Loucy (cell line): ENCODE results near the gene ZNF350.

Source experiments
- H2AFZ ChIP-seq: fragments of 200-600 bp; sonication (generic); 2 replicates; pipeline ENCODE4 v1.6.0; 2016; ENCODE audit warnings: antibody characterized with exemption, mild to moderate bottlenecking, low read length, moderate library complexity
- H3F3A ChIP-seq: fragments of 200-600 bp; 2 replicates; pipeline ENCODE4 v1.6.0; 2016; ENCODE audit warnings: antibody characterized with exemption, low read depth, mild to moderate bottlenecking
- H3K27me3 ChIP-seq: fragments of 200-600 bp; sonication (generic); 2 replicates; pipeline ENCODE4 v1.6.1; 2014; ENCODE audit warnings: low read length, mild to moderate bottlenecking; ENCODE audit not compliant: insufficient read depth, poor library complexity, severe bottlenecking
- H3K36me3 ChIP-seq: fragments of 200-600 bp; sonication (generic); 2 replicates; pipeline ENCODE4 v1.6.1; 2016; ENCODE audit warnings: low read length; ENCODE audit not compliant: insufficient read depth
- H3K4me1 ChIP-seq: fragments of 200-600 bp; sonication (generic); 2 replicates; pipeline ENCODE4 v1.5.1; 2014; ENCODE audit warnings: low read length, mild to moderate bottlenecking; ENCODE audit not compliant: insufficient read depth, poor library complexity, severe bottlenecking
- H3K4me2 ChIP-seq: fragments of 200-600 bp; sonication (generic); 2 replicates; pipeline ENCODE4 v1.6.0; 2014; ENCODE audit warnings: antibody characterized with exemption, low read length, low read depth, mild to moderate bottlenecking; ENCODE audit not compliant: poor library complexity, severe bottlenecking
- H3K4me3 ChIP-seq: fragments of 200-600 bp; sonication (generic); 2 replicates; pipeline ENCODE4 v1.5.1; 2014; ENCODE audit warnings: low read length, mild to moderate bottlenecking, mixed read lengths; ENCODE audit not compliant: poor library complexity, severe bottlenecking
- H3K79me2 ChIP-seq: fragments of 200-600 bp; sonication (generic); 2 replicates; pipeline ENCODE4 v1.6.1; 2014; ENCODE audit warnings: low read length; ENCODE audit not compliant: insufficient read depth
- H3K9ac ChIP-seq: fragments of 200-600 bp; sonication (generic); 2 replicates; pipeline ENCODE4 v1.6.0; 2014; ENCODE audit warnings: mild to moderate bottlenecking, low read depth, low read length, moderate library complexity; ENCODE audit not compliant: poor library complexity, severe bottlenecking
- H3K9me2 ChIP-seq: fragments of 200-600 bp; sonication (generic); replicated peaks from 2 replicates; pipeline ENCODE4 v1.6.1; 2016; ENCODE audit warnings: low read depth, low read length, mixed read lengths
- H3K9me3 ChIP-seq: fragments of 200-600 bp; sonication (generic); 2 replicates; pipeline ENCODE4 v1.6.1; 2014; ENCODE audit warnings: mild to moderate bottlenecking, antibody characterized with exemption, low read length, low read depth; ENCODE audit not compliant: insufficient read depth
- H4K20me1 ChIP-seq: fragments of 200-600 bp; sonication (generic); 2 replicates; pipeline ENCODE4 v1.6.0; 2014; ENCODE audit warnings: antibody characterized with exemption, low read length, mild to moderate bottlenecking; ENCODE audit not compliant: insufficient read depth, poor library complexity, severe bottlenecking
- EZH2phosphoT487 ChIP-seq: fragments of 200-600 bp; IDR thresholded peaks from 2 replicates; pipeline ENCODE4 v1.6.1; 2018; ENCODE audit warnings: antibody characterized with exemption, mild to moderate bottlenecking, moderate library complexity, borderline replicate concordance
- TF ChIP-seq, protein P1 (sequence below): fragments of 200-600 bp; sonication (generic); conservative IDR thresholded peaks from 2 replicates; pipeline ENCODE4 v1.5.1; 2014; ENCODE audit warnings: mild to moderate bottlenecking, antibody characterized with exemption, low read length

Gene ZNF350

DNA sequence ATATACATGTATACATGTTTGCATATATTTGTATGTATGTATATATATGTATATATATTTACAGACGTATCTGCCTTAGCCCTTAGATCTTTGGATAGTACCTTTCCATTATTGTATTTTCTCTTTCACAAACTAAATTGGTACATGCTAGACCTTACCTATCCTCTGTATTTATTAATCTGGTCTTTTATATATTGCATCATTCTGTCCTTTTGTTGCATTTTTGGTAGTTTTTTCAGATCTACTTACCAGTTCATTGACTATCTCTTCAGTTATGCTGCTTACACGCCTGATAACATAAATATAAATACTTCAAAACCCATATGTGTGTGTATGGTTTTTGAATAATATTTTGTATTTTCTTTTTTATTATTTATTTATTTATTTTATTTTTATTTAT is 47.7 kb downstream of the ZNF350 start:
- peaks cover 72% of the 10 kb centered on the region for H3K36me3 ChIP-seq
- H3K79me2 ChIP-seq: no peaks in the 10 kb centered on the region
- H3K9me3 ChIP-seq: peaks cover 11% of the 10 kb centered on the region; the same call in 1 of the 2 replicates
- no peaks in the 10 kb centered on the region for H4K20me1 ChIP-seq
- H3K9ac ChIP-seq: no peak overlapping the region
- no peak overlapping the region for H3K4me3 ChIP-seq
- no peak overlapping the region for H3K4me2 ChIP-seq
- no peaks in the 10 kb centered on the region for H3K9me2 ChIP-seq
- H3K4me1 ChIP-seq: no peaks in the 10 kb centered on the region
- TF ChIP-seq EZH2phosphoT487: no peak
- TF ChIP-seq, protein P1, sequence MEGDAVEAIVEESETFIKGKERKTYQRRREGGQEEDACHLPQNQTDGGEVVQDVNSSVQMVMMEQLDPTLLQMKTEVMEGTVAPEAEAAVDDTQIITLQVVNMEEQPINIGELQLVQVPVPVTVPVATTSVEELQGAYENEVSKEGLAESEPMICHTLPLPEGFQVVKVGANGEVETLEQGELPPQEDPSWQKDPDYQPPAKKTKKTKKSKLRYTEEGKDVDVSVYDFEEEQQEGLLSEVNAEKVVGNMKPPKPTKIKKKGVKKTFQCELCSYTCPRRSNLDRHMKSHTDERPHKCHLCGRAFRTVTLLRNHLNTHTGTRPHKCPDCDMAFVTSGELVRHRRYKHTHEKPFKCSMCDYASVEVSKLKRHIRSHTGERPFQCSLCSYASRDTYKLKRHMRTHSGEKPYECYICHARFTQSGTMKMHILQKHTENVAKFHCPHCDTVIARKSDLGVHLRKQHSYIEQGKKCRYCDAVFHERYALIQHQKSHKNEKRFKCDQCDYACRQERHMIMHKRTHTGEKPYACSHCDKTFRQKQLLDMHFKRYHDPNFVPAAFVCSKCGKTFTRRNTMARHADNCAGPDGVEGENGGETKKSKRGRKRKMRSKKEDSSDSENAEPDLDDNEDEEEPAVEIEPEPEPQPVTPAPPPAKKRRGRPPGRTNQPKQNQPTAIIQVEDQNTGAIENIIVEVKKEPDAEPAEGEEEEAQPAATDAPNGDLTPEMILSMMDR: no peak
- no peak overlapping the region for H2AFZ ChIP-seq
- H3K27me3 ChIP-seq: no peaks in the 10 kb centered on the region
- no peaks in the 10 kb centered on the region for H3F3A ChIP-seq

DNA sequence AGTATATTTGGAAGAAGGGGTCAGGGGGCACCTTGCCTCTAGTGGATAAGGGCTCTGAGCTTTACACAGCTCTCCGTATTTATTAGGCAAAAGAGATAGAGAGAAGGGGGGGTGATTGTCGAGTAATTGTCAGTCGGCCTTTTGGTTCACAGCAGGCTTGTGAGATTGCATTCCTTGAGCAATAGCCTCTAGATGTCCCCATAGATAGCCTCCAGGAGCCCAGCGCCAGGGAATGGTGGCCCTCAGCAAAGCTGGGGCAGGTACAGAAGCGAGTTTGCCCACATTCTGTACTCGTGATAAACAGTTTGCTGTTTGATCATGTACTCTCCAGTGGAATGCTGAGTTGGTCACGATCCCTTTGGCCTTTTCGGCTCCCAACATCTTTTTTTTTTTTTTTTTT is 54.7 kb downstream of the ZNF350 start:
- H3K36me3 ChIP-seq: peaks cover 28% of the 10 kb centered on the region; the same call in 1 of the 2 replicates
- no peaks in the 10 kb centered on the region for H3K9me3 ChIP-seq

DNA sequence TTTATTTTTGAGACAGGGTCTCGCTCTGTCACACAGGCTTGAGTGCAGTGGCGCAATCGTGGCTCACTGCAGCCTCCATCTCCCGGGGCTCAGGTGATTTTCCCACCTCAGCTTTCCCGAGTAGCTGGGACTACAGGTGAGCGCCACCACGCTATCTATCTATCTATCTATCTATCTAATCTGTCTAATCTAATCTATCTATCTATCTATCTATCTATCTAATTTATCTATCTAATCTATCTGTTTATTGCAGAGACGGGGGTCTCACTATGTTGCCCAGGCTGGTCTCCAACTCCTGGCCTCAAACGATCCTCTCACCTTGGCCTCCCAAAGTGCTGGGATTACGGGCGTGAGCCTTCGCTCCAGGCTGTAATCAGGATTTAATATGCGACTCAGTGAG is 58.8 kb downstream of the ZNF350 start:
- H3K4me1 ChIP-seq: peaks cover 11% of the 10 kb centered on the region
- H3K9ac ChIP-seq: peak overlapping the region; percentile 82
- peak overlapping the region; percentile 99; the same call in 1 of the 2 replicates for H2AFZ ChIP-seq
- no peaks in the 10 kb centered on the region for H3K9me2 ChIP-seq
- no peaks in the 10 kb centered on the region for H3F3A ChIP-seq
- H3K36me3 ChIP-seq: 0 out of 2 replicates have a peak, but pooled peaks cover 8% of the 10 kb centered on the region
- no peaks in the 10 kb centered on the region for H4K20me1 ChIP-seq
- peaks cover 10% of the 10 kb centered on the region; the same call in 1 of the 2 replicates for H3K9me3 ChIP-seq
- TF ChIP-seq, protein P1: no peak
- TF ChIP-seq EZH2phosphoT487: no peak
- no peaks in the 10 kb centered on the region for H3K27me3 ChIP-seq
- peaks cover 17% of the 10 kb centered on the region for H3K79me2 ChIP-seq
- peak overlapping the region; percentile 84 for H3K4me3 ChIP-seq
- peak overlapping the region; percentile 70 for H3K4me2 ChIP-seq

More for the DNA sequence above, 54.7 kb downstream of the ZNF350 start:
- peaks cover 17% of the 10 kb centered on the region for H3K79me2 ChIP-seq
- no peak overlapping the region for H3K4me2 ChIP-seq
- no peaks in the 10 kb centered on the region for H3K9me2 ChIP-seq
- no peaks in the 10 kb centered on the region for H3F3A ChIP-seq
- no peaks in the 10 kb centered on the region for H4K20me1 ChIP-seq
- H3K4me3 ChIP-seq: no peak overlapping the region
- H2AFZ ChIP-seq: no peak overlapping the region
- peaks cover 11% of the 10 kb centered on the region for H3K4me1 ChIP-seq
- no peak for TF ChIP-seq EZH2phosphoT487
- TF ChIP-seq, protein P1: no peak
- no peaks in the 10 kb centered on the region for H3K27me3 ChIP-seq
- H3K9ac ChIP-seq: no peak overlapping the region
